K562 (cell line): ENCODE measurements around the gene GPRIN1. TPM values are rescaled to one million over a fixed set of nuclear protein-coding genes. Genes with fewer than 3 reads are reported as not detected.
"Not testable (repeated sequence)": the region's sequence is repeated elsewhere in the genome, so short reads cannot be mapped to it uniquely, and the experiment has no call there.

ENCODE experiments used
- ATAC-seq: fragments of 200-7000 bp; cut with Tn5 transposase; 3 replicates; pipeline ENCODE4 v1.9.1; 2020; ENCODE audit warnings: moderate library complexity
- BruUV-seq: library from RNA; stranded (reverse); fragments of 400-500 nt; replicated peaks from 2 replicates; lab custom pipeline; 2021; lab: Mats Ljungman, UMichigan
- CTCF ChIA-PET: fragments of 300-600 bp; formaldehyde crosslinking; extraction: SDS; loops from one replicate; lab custom pipeline; 2021; ENCODE audit warnings: low intra/inter-chr PET ratio; lab: Yijun Ruan, JAX
- POLR2A ChIA-PET: fragments of 300-600, 350-650 bp; sonication (Branson Sonifier 250); formaldehyde crosslinking; extraction: SDS; loops from one replicate; lab custom pipeline; 2021; ENCODE audit warnings: antibody characterized with exemption, inconsistent platforms; lab: Yijun Ruan, JAX
- DNase-seq, 4 experiments: peaks; one replicate each; pipeline versions ENCODE4 v3.0.0 to v3.0.0-alpha.2; 2011 to 2018; ENCODE audit warnings: low spot score in 3 of 4, mixed read lengths in 3 of 4; ENCODE audit errors: extremely low read depth in 1 of 4
- FAIRE-seq: peaks from 2 replicates; lab custom pipeline; 2011; peaks lifted over from hg19 to GRCh38; lab: Jason Lieb, UNC
- H2AFZ ChIP-seq: 2 replicates; pipeline ENCODE4 v1.6.0; 2011; ENCODE audit warnings: low read depth, low read length, control low read depth, inconsistent platforms
- H3K27ac ChIP-seq: fragments of 200-600 bp; 3 replicates; pipeline ENCODE4 v1.8.0; 2011; ENCODE audit warnings: low read depth, mild to moderate bottlenecking, control low read depth, inconsistent platforms, low read length, moderate library complexity, mixed read lengths; ENCODE audit errors: extremely low read depth
- H3K27me3 ChIP-seq, 2 experiments: fragments of 300-600 bp in 1 of 2; 2 replicates in 1 of 2; 3 replicates in 1 of 2; pipeline versions ENCODE4 v1.6.0 to v1.8.0; 2011; ENCODE audit warnings: inconsistent platforms in 2 of 2, low read length in 2 of 2, mild to moderate bottlenecking in 1 of 2, mixed read lengths in 1 of 2, moderate library complexity in 1 of 2; ENCODE audit not compliant: control insufficient read depth in 2 of 2, insufficient read depth in 2 of 2
- H3K36me3 ChIP-seq: fragments of 300-600 bp; 3 replicates; pipeline ENCODE4 v1.8.0; 2011; ENCODE audit warnings: mild to moderate bottlenecking, low read length, inconsistent platforms; ENCODE audit not compliant: control insufficient read depth, insufficient read depth
- H3K4me1 ChIP-seq, 2 experiments: fragments of 200-600 bp in 1 of 2; replicated peaks in 1 of 2; 2 replicates in 1 of 2; 3 replicates in 1 of 2; pipeline versions ENCODE4 v1.5.1 to v1.8.0; 2011; ENCODE audit warnings: inconsistent platforms in 2 of 2, low read length in 2 of 2, mild to moderate bottlenecking in 1 of 2, mixed read lengths in 1 of 2, moderate library complexity in 1 of 2; ENCODE audit not compliant: control insufficient read depth in 2 of 2, insufficient read depth in 2 of 2
- H3K4me2 ChIP-seq: 2 replicates; pipeline ENCODE4 v1.6.1; 2011; ENCODE audit warnings: low read length, control low read depth, inconsistent platforms, mixed read lengths; ENCODE audit not compliant: insufficient read depth
- H3K4me3 ChIP-seq: fragments of 200-600 bp; sonication (generic), shearing (Covaris generic); 2 replicates; pipeline ENCODE4 v1.5.1; 2016; ENCODE audit warnings: control low read depth, inconsistent platforms
- H3K79me2 ChIP-seq: fragments of 200-600 bp; 3 replicates; pipeline ENCODE4 v1.8.0; 2011; ENCODE audit warnings: low read length, inconsistent platforms; ENCODE audit not compliant: control insufficient read depth, insufficient read depth
- H3K9ac ChIP-seq, 2 experiments: 2 replicates each; pipeline versions ENCODE4 v1.6.0 to v1.6.1; 2011; ENCODE audit warnings: low read depth in 2 of 2, low read length in 2 of 2, control low read depth in 1 of 2, inconsistent platforms in 1 of 2, mild to moderate bottlenecking in 1 of 2, mixed read lengths in 1 of 2; ENCODE audit not compliant: insufficient read depth in 1 of 2
- H3K9me1 ChIP-seq: one replicate; pipeline ENCODE4 v1.6.0; 2011; ENCODE audit warnings: inconsistent platforms, mild to moderate bottlenecking, low read length, moderate library complexity; ENCODE audit not compliant: control insufficient read depth, insufficient read depth
- H3K9me3 ChIP-seq: replicated peaks from 2 replicates; pipeline ENCODE4 v1.5.1; 2011; ENCODE audit warnings: low read depth, low read length, inconsistent platforms; ENCODE audit not compliant: control insufficient read depth, insufficient read depth
- H4K20me1 ChIP-seq: replicated peaks from 2 replicates; pipeline ENCODE4 v1.6.1; 2011; ENCODE audit warnings: low read length, inconsistent platforms, mixed read lengths; ENCODE audit not compliant: control insufficient read depth, insufficient read depth
- CCAR2 ChIP-seq: fragments of 200-400 bp; formaldehyde crosslinking; IDR thresholded peaks from 2 replicates; pipeline ENCODE4 v1.6.1; 2017; ENCODE audit warnings: mild to moderate bottlenecking, low read depth, low read length
- EGR1 ChIP-seq: fragments of 450-650 bp; conservative IDR thresholded peaks from 2 replicates; pipeline ENCODE4 v1.6.1; 2017; ENCODE audit warnings: mild to moderate bottlenecking
- GABPB1 ChIP-seq: sonication (generic); formaldehyde crosslinking; IDR thresholded peaks from 2 replicates; pipeline ENCODE4 v1.8.0; 2022; ENCODE audit warnings: mild to moderate bottlenecking, missing genetic modification reagents
- PTTG1 ChIP-seq: fragments of 450-650 bp; IDR thresholded peaks from 2 replicates; pipeline ENCODE4 v1.6.1; 2016; ENCODE audit warnings: low read depth, mild to moderate bottlenecking, missing genetic modification characterization, missing compliant biosample characterization
- ZNF408 ChIP-seq: fragments of 250-450 bp; sonication (Bioruptor Pico); IDR thresholded peaks from 2 replicates; pipeline ENCODE4 v1.4.0; 2020; ENCODE audit warnings: low read depth, mild to moderate bottlenecking, moderate library complexity
- WGBS: fragments of 100-300 bp; shearing (Covaris generic); methylation state at CpG from one replicate; pipeline ENCODE4 v1.1.6; 2016; ENCODE audit warnings: low coverage, mixed read lengths; ENCODE audit not compliant: insufficient coverage; ENCODE audit errors: missing lambda C conversion rate; 5-methylcytosine and 5-hydroxymethylcytosine counted together
- in situ Hi-C: fragments of 300-500 bp; cut with MboI; formaldehyde crosslinking; loops from 4 replicates; pipeline ENCODE4 v1.15.0; 2018; ENCODE audit warnings: inconsistent platforms, mixed read lengths
- intact Hi-C: fragments of 100-400 bp; cut with micrococcal nuclease; formaldehyde crosslinking; loops from 2 replicates; pipeline ENCODE4 v1.14.2; 2022
- polyA plus RNA-seq, 8 experiments: library from polyadenylated mRNA; depleted of rRNA in 4 of 8; stranded (reverse) in 5 of 8; unstranded in 3 of 8; fragments of >200 nt; fragmentation: Nextera tagmentation in 2 of 8; fragmentation: Illumina TruSeq in 1 of 8; extraction: Ambion mirVana in 2 of 8; extraction: Trizol in 1 of 8; gene quantifications; 2 replicates each; pipeline versions ENCODE4 v1.2.1 to v1.2.3, GENCODE V29; 2011 to 2014; ENCODE audit warnings: inconsistent platforms in 1 of 8, missing spikeins in 1 of 8
- total RNA-seq, 7 experiments: library from RNA; depleted of rRNA in 6 of 7; stranded (reverse); fragments of >200 nt in 6 of 7; fragmentation: Illumina TruSeq in 2 of 7; extraction: Trizol in 2 of 7; gene quantifications; 2 replicates each; pipeline versions ENCODE4 v1.2.1 to v1.2.3, GENCODE V29; 2011 to 2021; ENCODE audit warnings: low replicate concordance in 1 of 7

The GPRIN1 gene
- total and polyA plus RNA-seq, 9 of the 15 experiments (the other 6 are each of a cell fraction or from before 2014, with no cell fraction given) = 0.15 to 11.6 (median 4.4) TPM

DNA sequence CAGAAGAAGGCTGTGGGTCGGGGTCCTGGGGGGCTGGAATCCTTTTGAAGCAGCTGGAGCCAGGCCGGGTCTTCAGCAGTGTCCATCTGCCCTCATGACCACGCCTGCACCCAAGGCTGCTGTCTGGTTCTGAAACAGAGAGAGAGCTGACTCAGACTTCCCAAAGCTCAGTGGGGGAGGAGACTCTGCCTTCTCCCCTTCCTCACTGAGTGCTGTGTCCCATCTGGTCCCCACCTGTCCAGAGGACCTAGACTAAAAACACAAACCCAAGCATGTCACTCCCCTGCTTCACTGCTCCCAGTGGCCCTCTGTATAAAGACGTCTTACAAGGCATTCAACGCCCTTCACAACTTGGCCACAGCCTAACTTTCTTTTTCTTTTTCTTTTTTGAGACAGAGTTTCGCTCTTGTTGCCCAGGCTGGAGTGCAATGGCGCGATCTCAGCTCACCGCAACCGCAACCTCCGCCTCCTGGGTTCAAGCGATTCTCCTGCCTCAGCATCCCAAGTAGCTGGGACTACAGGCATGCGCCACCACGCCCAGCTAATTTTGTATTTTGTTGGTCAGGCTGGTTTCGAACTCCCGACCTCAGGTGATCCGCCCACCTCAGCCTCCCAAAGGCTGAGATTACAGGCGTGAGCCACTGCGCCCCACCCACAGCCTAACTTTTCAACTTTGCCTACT is 10.1 kb downstream of the GPRIN1 start:
- POLR2A ChIA-PET = not testable (repeated sequence)

DNA sequence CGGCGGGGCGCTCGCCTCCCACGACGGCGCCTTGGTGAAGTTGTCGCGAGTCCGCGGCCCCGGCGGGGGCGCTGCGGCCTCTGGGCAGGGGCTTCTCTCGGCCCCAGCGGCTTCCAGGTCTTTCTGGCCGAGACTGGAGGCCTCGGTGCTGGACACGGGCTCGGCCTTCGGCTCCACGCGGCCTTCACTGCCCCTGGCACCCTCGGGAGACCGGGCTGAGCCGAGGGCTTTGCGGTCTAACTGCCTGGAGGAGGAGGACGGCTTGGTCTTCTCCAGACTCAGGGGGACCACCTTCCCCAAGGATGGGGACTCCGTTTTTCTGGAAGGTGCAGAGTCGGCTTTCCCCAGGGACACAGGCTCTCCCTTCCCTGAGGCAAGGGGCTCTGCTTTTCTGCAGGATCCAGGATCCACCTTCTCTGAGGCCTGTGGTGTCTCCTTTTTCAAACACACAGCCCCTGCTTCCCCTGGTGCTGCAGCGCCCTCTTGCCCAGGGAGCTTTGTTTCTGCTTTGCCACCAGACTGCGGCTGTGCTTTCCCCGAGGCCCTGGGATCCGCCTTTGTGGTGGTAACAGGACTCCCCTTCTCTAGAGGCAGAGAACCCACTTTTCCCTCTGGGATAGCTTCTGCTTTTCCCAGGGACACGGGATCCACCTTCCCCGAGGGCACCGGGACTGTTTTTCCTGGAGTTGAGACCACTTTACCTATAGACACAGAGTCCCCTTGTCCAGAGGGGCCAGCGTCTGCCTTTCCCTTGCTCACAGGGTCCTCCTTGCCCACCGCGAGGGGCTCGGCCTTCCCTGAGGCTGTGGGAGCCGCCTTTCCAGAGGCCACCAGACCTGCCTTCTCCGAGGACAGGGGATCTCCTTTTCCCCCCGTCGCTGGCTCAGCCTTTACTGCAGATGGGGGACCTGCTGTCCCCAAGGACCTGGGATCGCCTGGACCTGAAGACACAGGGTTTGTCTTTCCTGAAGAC is 12.3 kb downstream of the GPRIN1 start:
- H3K4me1 ChIP-seq = peaks cover 0 to 17% of the 10 kb centered on the region in 2 experiments; a peak in 1 of 5 replicates
- no peak overlapping the region for H3K4me3 ChIP-seq
- intact Hi-C loops (no loop called here), in situ Hi-C loops (loop anchor here (25.0 kb wide), 1 partner anchor 860 kb away; no protein-coding TSS in a partner anchor)
- H3K9me1 ChIP-seq = no peaks in the 10 kb centered on the region
- no peaks in the 10 kb centered on the region for H3K9me3 ChIP-seq
- H3K27me3 ChIP-seq = no peaks in the 10 kb centered on the region; a peak in 1 of 5 replicates
- no peak overlapping the region for H3K27ac ChIP-seq
- DNase-seq (no peak), FAIRE-seq (no peak), ATAC-seq (no peak)
- no peak overlapping the region for H3K9ac ChIP-seq
- CTCF ChIA-PET = no interaction called here
- H4K20me1 ChIP-seq = no peaks in the 10 kb centered on the region; the same call in 1 of the 2 replicates
- H2AFZ ChIP-seq = no peak overlapping the region
- no peak overlapping the region for H3K4me2 ChIP-seq
- peaks cover 10% of the 10 kb centered on the region; the same call in 1 of the 3 replicates for H3K36me3 ChIP-seq
- BruUV-seq = no TSS peak
- POLR2A ChIA-PET = no interaction called here
- H3K79me2 ChIP-seq = no peaks in the 10 kb centered on the region
- 84% methylated on average over 34 of the region's 47 CpGs for WGBS
- TF ChIP-seq CCAR2 = no peak
- no peak for TF ChIP-seq ZNF408 (CRISPR knock-in tag)
- TF ChIP-seq PTTG1 (tag) = no peak
- TF ChIP-seq GABPB1 (CRISPR knock-in tag) = no peak

More for the DNA sequence above, 10.1 kb downstream of the GPRIN1 start:
- ATAC-seq, H3K27ac ChIP-seq, H3K9me3 ChIP-seq, CTCF ChIA-PET, BruUV-seq, H3K9me1 ChIP-seq, FAIRE-seq, H3K36me3 ChIP-seq, DNase-seq, intact Hi-C loops, H4K20me1 ChIP-seq, H3K27me3 ChIP-seq, H3K4me3 ChIP-seq, H3K79me2 ChIP-seq, H2AFZ ChIP-seq, H3K4me2 ChIP-seq: not testable (repeated sequence)
- H3K9ac ChIP-seq = peak overlapping the region in 1 of 2 experiments; percentile 46; a peak in 1 of 4 replicates
- WGBS = 75% methylated on average over 15 of the region's 19 CpGs
- TF ChIP-seq EGR1 = 0 out of 2 replicates have a peak, but pooled peaks have one; percentile 7
- in situ Hi-C loops = loop anchor here (25.0 kb wide), 1 partner anchor 863 kb away; no protein-coding TSS in a partner anchor
- H3K4me1 ChIP-seq = peaks cover 0 to 17% of the 10 kb centered on the region in 2 experiments; a peak in 2 of 5 replicates
